HPDE6-E6E7 (cell line): ENCODE results near the gene NTM.

Experiments used
- DNase-seq: peaks from one replicate; pipeline ENCODE4 v3.0.0; 2011; ENCODE audit warnings: missing footprints; ENCODE audit errors: extremely low spot score

NTM gene

DNA sequence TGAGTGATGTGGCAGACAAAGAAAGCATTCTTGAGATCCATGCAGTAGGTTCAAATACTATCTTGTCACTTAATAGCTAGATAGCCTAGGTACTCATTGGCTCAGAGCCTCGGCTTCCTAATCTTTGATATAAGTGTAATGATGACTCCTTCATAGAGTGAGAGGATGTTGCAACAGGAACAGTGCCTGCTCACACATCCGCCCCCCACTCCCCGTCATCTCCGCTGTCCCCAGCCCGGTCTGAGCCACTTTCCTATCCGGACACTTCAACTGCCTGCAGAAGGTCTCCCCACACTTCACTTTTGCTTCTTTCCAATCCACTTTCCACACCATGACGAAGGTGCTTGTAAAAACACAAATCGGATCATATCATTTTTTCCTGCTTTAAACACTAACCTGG is 128.8 kb downstream of the NTM start:
- no peak for DNase-seq

- no peak for DNase-seq
These were observed 132.6 kb downstream of the NTM start for GRCh38 chr11:131503017-131503416.

DNA sequence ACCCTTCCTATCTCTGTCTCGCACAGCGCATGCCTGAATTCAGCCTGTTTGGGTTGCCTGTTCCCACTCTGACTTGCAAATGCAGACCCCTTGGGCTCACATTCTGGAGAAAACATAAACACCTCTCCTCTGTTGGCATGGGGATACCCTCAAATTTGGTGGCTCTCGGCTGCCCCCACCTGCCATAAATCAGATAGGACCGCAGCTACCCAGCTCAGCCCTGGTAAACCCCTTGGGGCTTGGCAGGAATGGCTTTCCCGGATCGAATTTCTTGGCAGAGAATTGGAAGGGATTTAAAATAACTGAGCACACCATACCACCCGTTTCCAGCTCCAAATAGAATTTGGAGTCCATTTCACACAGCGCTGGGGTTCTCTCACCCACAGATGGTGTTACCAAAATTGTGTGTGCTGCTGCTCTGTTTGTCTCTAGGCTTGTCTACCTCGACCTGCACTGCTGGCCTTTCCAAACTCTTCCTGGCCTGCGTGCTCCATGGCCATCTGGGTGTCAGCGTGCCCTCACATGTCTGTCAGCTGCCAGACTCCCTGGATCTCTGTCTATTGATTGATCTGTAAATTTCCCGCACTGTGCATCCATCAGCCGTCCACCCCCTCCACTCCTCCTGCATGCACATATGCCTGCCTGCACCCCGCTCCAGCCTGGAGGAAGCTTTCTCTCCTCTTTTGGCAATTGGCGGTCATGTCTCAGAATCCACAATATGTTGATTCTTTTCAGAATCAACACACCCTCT is 134.0 kb downstream of the NTM start:
- no peak for DNase-seq

DNA sequence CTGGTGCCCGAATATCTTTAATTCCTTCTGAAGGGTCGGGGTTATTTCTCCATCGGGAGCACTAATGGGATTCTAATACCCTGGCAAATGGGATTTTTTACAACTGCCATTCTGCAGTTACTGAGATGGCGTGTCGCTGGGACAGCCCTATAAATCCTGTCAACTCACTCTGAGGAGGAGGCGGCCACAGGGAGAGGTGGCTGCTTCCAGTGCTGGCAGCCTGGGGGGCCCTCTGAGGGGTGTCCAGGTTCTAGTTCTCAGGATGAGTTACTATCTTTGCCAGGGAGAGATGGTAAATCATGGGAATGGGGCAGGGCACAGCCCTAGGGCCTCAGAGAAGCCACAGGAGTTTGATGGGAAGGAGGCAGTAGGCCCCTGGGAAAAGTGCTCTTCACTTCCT is 135.9 kb downstream of the NTM start:
- DNase-seq, result no peak

DNA sequence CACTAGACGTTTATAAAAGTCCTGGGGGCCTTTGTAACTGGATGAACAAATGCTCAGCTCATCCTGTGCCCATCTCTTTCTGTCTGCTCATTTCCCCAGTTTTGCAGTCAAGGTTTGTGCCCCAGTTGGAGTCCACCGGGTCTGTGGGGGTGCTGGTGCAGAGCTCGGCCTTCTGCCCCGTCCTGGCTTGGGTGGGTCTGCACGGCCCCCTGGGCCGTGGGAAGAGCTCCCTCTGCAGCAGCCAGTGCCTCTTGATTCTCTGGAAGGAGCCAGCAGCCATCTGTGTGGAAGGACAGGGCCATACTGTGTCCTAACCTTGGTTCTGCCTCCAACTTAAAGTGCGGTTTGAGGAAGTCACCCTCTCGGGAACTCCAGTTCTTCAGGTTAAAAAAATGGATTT is 140.2 kb downstream of the NTM start:
- DNase-seq, result no peak

GRCh38 chr11:131511794-131512193 is 141.4 kb downstream of the NTM start:
- DNase-seq, result no peak

DNA sequence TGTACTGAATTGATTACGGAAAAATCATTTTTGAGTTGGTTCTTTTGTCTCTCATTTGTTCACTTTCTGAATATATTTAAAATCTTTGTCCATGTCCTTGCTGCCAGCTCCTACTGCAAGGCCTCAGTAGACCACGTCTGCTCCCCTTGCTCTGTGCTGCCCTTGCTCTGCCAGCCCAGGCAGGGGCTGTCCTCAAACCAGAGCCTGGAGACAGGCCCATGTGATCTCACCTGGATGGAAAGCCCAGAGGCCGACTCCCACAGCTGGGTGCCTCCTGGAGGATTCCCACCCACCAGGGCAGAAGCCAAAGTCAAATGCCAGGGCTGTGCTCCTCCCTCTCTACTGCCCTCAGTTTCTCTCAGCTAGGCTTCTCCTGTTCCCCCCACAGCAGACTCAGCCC is 141.8 kb downstream of the NTM start:
- DNase-seq, result no peak

GRCh38 chr11:131514062-131514461 is 143.6 kb downstream of the NTM start:
- DNase-seq, result no peak

DNA sequence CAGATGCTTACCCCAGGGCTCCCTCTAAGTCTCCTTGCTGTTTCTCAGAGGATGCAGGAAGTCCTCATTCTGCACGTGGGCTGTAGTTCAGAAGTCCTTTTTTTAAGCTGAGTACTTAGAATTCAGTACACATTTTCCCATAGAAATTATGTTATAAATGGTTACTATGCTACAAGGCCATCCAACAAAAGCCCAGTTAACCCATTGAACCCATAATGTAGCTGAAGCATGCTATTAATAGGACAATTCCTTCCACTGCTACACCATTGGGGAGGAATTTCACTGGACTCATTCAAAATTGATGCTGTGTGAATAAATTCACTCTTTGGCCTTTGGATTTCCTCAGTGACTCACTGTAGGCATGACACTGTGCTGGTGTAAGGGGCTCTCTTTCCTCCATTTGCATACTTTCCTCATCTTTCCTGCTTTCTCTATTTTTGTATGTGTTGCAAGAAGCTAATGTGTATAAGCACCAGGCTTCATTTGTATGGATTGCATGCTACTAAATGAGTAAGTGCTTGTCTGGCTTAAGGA is 148.0 kb downstream of the NTM start:
- DNase-seq, result no peak

DNA sequence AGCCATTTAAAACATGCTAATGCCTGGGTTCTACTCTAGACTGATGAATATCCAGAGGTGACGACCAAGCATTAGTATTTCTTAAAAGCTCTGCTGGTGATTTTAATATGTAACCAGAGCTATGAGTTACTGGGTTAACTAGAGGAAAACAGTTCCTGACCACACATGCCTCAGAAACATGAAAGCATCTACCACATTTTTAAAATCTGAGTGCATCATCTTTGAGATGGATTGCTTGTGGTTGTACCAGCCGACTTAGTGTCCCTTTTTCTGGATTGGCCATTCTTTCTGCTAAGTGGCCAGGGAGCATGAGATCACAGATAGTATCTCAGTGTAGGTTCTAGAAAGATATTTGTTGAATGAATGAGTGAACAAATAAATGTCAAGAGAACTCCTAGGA is 152.4 kb downstream of the NTM start:
- DNase-seq, result no peak

DNA sequence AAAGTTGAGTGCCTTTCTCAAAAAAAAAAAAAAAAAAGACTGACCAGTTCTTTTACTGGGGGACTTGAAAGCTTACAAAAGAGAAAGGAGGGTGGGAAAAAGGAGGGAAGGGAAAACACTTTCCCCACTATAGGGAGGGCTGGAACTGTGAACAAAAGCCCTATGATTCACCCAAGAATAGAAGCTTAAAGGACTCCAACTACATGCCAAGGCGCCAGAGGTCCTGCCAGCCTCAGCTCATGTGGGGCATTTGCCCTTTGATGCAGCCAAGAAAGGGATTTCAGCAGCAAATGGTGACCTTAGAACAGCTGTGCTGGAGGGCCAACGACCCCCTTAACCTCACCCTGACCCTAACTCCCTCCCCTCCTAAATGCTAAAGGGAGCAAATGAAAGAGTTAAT is 160.0 kb downstream of the NTM start:
- DNase-seq, result no peak

- no peak for DNase-seq
These were observed 162.7 kb downstream of the NTM start for GRCh38 chr11:131533149-131533548.

DNA sequence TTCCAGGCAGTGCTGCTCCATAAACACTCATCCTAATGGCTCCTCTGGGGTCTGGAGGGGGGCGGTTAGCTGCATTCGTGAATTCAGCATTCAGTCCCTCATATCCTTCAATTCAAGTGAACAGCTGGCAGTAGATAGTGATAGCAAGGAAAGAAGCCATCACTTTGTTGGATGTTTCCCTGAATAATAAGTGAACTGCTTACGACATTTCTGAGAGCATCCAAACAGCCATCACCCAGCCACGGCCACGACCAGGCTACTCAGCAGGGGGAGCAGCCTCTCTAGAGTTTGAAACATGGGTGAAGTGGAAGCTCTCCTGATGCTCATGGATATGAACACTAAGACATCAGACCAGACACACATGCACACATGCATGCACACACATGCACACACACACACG is 163.6 kb downstream of the NTM start:
- no peak for DNase-seq

- DNase-seq, result no peak
These were observed 164.2 kb downstream of the NTM start for GRCh38 chr11:131534611-131535010.

GRCh38 chr11:131536159-131536558 is 165.7 kb downstream of the NTM start:
- no peak for DNase-seq

- DNase-seq, result no peak
These were observed 166.8 kb downstream of the NTM start for GRCh38 chr11:131537196-131537595.

DNA sequence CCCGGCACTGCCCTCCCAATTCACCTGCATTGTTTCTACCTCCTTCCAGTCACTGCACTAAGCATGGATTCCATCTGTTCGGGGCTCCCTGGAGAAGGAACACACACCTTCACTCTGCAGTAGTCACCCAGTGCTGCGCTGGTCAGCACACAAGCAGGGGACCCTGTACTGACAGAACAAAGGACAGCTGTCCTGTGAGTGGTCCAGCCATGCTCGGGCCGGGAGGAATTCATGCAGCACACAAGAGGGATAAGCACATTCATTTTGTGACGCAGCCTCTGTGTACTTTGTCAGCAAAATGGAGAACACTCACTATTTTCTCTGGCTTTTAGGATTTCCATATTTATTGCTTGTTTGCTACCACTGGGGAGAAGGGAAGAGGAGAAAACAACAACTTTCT is 167.3 kb downstream of the NTM start:
- DNase-seq, result no peak

- DNase-seq, result no peak
These were observed 167.9 kb downstream of the NTM start for GRCh38 chr11:131538322-131538721.

- DNase-seq, result no peak
These were observed 170.3 kb downstream of the NTM start for GRCh38 chr11:131540676-131541075.

GRCh38 chr11:131543389-131544025 is 173.1 kb downstream of the NTM start:
- DNase-seq, result no peak

- no peak for DNase-seq
These were observed 174.2 kb downstream of the NTM start for GRCh38 chr11:131544591-131544990.

- DNase-seq, result no peak
These were observed 175.9 kb downstream of the NTM start for GRCh38 chr11:131546218-131546895.

- no peak for DNase-seq
These were observed 178.7 kb downstream of the NTM start for GRCh38 chr11:131549099-131549498.
